Aorta (tissue), 5 donors: Measurements from ENCODE around the gene CST7. TPM values are rescaled to one million over a fixed set of nuclear protein-coding genes. Genes with fewer than 3 reads are reported as not detected.

Experiments
- ATAC-seq: fragments of 200-7000 bp; cut with Tn5 transposase; one replicate; pipeline ENCODE4 v1.9.1; 2022; ENCODE audit warnings: moderate library complexity; ENCODE audit not compliant: low FRiP score
- DNase-seq, 2 donors: peaks; one replicate each; pipeline ENCODE4 v3.0.0-alpha.2; 2020
- H3K27ac ChIP-seq, 2 donors: one replicate each; pipeline ENCODE4 v1.5.1; 2013; ENCODE audit warnings: low read length in 2 of 2, mild to moderate bottlenecking in 2 of 2, moderate library complexity in 2 of 2, control low read depth in 1 of 2, inconsistent platforms in 1 of 2, low read depth in 1 of 2
- H3K27me3 ChIP-seq, 2 donors: one replicate each; pipeline ENCODE4 v1.6.1; 2013; ENCODE audit warnings: control low read depth in 1 of 2, low read length in 1 of 2, mild to moderate bottlenecking in 1 of 2, moderate library complexity in 1 of 2; ENCODE audit not compliant: insufficient read depth in 2 of 2, control insufficient read depth in 1 of 2
- H3K36me3 ChIP-seq, 2 donors: one replicate each; pipeline ENCODE4 v1.6.1; 2013; ENCODE audit warnings: control low read depth in 1 of 2, low read length in 1 of 2, mild to moderate bottlenecking in 1 of 2; ENCODE audit not compliant: insufficient read depth in 2 of 2, control insufficient read depth in 1 of 2
- H3K4me1 ChIP-seq, 2 donors: one replicate each; pipeline ENCODE4 v1.6.1; 2013; ENCODE audit warnings: low read length in 2 of 2, control low read depth in 1 of 2, mild to moderate bottlenecking in 1 of 2, moderate library complexity in 1 of 2; ENCODE audit not compliant: insufficient read depth in 2 of 2, control insufficient read depth in 1 of 2
- H3K4me3 ChIP-seq, 2 donors: one replicate each; pipeline ENCODE4 v1.5.1; 2013; ENCODE audit warnings: low read length in 2 of 2, control low read depth in 1 of 2, mild to moderate bottlenecking in 1 of 2
- H3K9me3 ChIP-seq: one replicate; pipeline ENCODE4 v1.6.1; 2013; ENCODE audit warnings: mild to moderate bottlenecking, low read length; ENCODE audit not compliant: control insufficient read depth
- WGBS, 2 donors: extraction: QIAGEN DNeasy Blood & Tissue Kit; methylation state at CpG; one replicate each; pipeline ENCODE4 v1.1.7; 2013; 5-methylcytosine and 5-hydroxymethylcytosine counted together
- intact Hi-C, 2 donors: fragments of 100-400 bp; cut with DNase I; formaldehyde crosslinking; loops; one replicate each; pipeline versions ENCODE4 v1.14.2 to v1.15.0; 2022
- polyA plus RNA-seq, 2 donors: library from polyadenylated mRNA; stranded (reverse); fragments of 200-250 nt; gene quantifications; one replicate each; pipeline ENCODE4 v1.2.3, GENCODE V29; 2013
- total RNA-seq, 2 donors: library from RNA; stranded (reverse); fragmentation: NEBNext Ultra II Directional; extraction: Animal tissue kit (Norgen Biotek cat#: 25700); gene quantifications; one replicate each; pipeline ENCODE4 v1.2.1, GENCODE V29; 2021
- donor health status: healthy with polysubstance abuse.
- donor health status: Bipolar disorder and iron deficiency.
- donor health status: DM: no; HTN: no; CAD: no.
- donor health status: DM: no; HTN: no; CAD: no.
- donor health status: DM: yes; HTN: yes; CAD: no.

Gene CST7
- total and polyA plus RNA-seq, 4 donors = 1.0 to 4.6 (median 3.5) TPM

- Histone ChIP-seq H3K4me3 (no peak overlapping the region), H3K27me3 (no peaks in the 10 kb centered on the region), H3K36me3 (peaks cover 0 to 11% of the 10 kb centered on the region in 2 donors), H3K9me3 (no peaks in the 10 kb centered on the region), H3K4me1 (no peaks in the 10 kb centered on the region), H3K27ac (no peak overlapping the region)
- no peak for DNase-seq
- WGBS, 2 donors = 59 to 69% methylated on average over 6 of the region's 6 CpGs
- intact Hi-C loops = no loop called here
- ATAC-seq = no peak
These were observed 22.5 kb downstream of the CST7 start for GRCh38 chr20:24971376-24972101.

- H3K4me3 ChIP-seq = no peak overlapping the region
- H3K9me3 ChIP-seq = no peaks in the 10 kb centered on the region
- H3K36me3 ChIP-seq = peaks cover 0 to 11% of the 10 kb centered on the region in 2 donors
- no peaks in the 10 kb centered on the region for H3K27me3 ChIP-seq
- intact Hi-C loops = no loop called here
- no peak for DNase-seq
- no peak for ATAC-seq
- H3K4me1 ChIP-seq = no peaks in the 10 kb centered on the region
- H3K27ac ChIP-seq = no peak overlapping the region
- WGBS, 2 donors = 99 to 100% methylated on average over 2 of the region's 2 CpGs
These were observed 23.3 kb downstream of the CST7 start for GRCh38 chr20:24972341-24972740.

- intact Hi-C loops = no loop called here
- Histone ChIP-seq H3K27me3 (no peaks in the 10 kb centered on the region), H3K4me1 (no peaks in the 10 kb centered on the region), H3K4me3 (no peak overlapping the region), H3K27ac (no peak overlapping the region), H3K9me3 (no peaks in the 10 kb centered on the region), H3K36me3 (peaks cover 0 to 4% of the 10 kb centered on the region in 2 donors)
- no peak for ATAC-seq
- no peak for DNase-seq
- 96 to 97% methylated on average over 1 of the region's 1 CpG for WGBS, 2 donors
These were observed 28.3 kb downstream of the CST7 start for GRCh38 chr20:24977336-24977735.

- no peaks in the 10 kb centered on the region for H3K27me3 ChIP-seq
- ATAC-seq (no peak), DNase-seq (no peak)
- intact Hi-C loops = no loop called here
- H3K36me3 ChIP-seq = no peaks in the 10 kb centered on the region
- no peak overlapping the region for H3K27ac ChIP-seq
- H3K9me3 ChIP-seq = no peaks in the 10 kb centered on the region
- no peak overlapping the region for H3K4me3 ChIP-seq
- WGBS, 2 donors = 86 to 91% methylated on average over 3 of the region's 3 CpGs
- H3K4me1 ChIP-seq = no peaks in the 10 kb centered on the region
These were observed 28.7 kb downstream of the CST7 start for GRCh38 chr20:24977797-24978196.

GRCh38 chr20:24978513-24978912, 29.4 kb downstream of the CST7 start:
- DNase-seq (no peak), ATAC-seq (no peak)
- Histone ChIP-seq H3K4me3 (no peak overlapping the region), H3K27ac (no peak overlapping the region), H3K4me1 (no peaks in the 10 kb centered on the region), H3K9me3 (no peaks in the 10 kb centered on the region), H3K36me3 (no peaks in the 10 kb centered on the region), H3K27me3 (no peaks in the 10 kb centered on the region)
- WGBS, 2 donors = 77 to 81% methylated on average over 8 of the region's 8 CpGs
- intact Hi-C loops = no loop called here

- 96 to 98% methylated on average over 15 of the region's 15 CpGs for WGBS, 2 donors
- H3K27ac ChIP-seq = no peak overlapping the region
- DNase-seq = no peak
- H3K9me3 ChIP-seq = no peaks in the 10 kb centered on the region
- no peak overlapping the region for H3K4me3 ChIP-seq
- H3K36me3 ChIP-seq = no peaks in the 10 kb centered on the region
- intact Hi-C loops = no loop called here
- no peaks in the 10 kb centered on the region for H3K27me3 ChIP-seq
- ATAC-seq = no peak
- no peaks in the 10 kb centered on the region for H3K4me1 ChIP-seq
These were observed 30.2 kb downstream of the CST7 start for GRCh38 chr20:24979036-24979960.

- intact Hi-C loops = no loop called here
- no peaks in the 10 kb centered on the region for H3K36me3 ChIP-seq
- 98% methylated on average over 34 of the region's 34 CpGs for WGBS, 2 donors
- H3K27ac ChIP-seq = no peak overlapping the region
- no peak for ATAC-seq
- no peak overlapping the region for H3K4me3 ChIP-seq
- no peaks in the 10 kb centered on the region for H3K4me1 ChIP-seq
- no peaks in the 10 kb centered on the region for H3K27me3 ChIP-seq
- H3K9me3 ChIP-seq = no peaks in the 10 kb centered on the region
- DNase-seq = no peak
These were observed 31.4 kb downstream of the CST7 start for GRCh38 chr20:24980291-24981053.

GRCh38 chr20:24981282-24981681, 32.2 kb downstream of the CST7 start:
- no peak overlapping the region for H3K4me3 ChIP-seq
- no peaks in the 10 kb centered on the region for H3K9me3 ChIP-seq
- H3K4me1 ChIP-seq = no peaks in the 10 kb centered on the region
- WGBS, 2 donors = 79 to 83% methylated on average over 4 of the region's 4 CpGs
- ATAC-seq = no peak
- DNase-seq = no peak
- H3K36me3 ChIP-seq = no peaks in the 10 kb centered on the region
- intact Hi-C loops = no loop called here
- H3K27ac ChIP-seq = no peak overlapping the region
- no peaks in the 10 kb centered on the region for H3K27me3 ChIP-seq
